GM23338 (cell line): ENCODE measurements around the gene STRN.

Experiments
- CREB1 ChIP-seq: fragments of 250-450 bp; sonication (Bioruptor Pico); IDR thresholded peaks from 2 replicates; pipeline ENCODE4 v1.5.0; 2020; ENCODE audit warnings: low read depth, mild to moderate bottlenecking, moderate library complexity
- ETS1 ChIP-seq: IDR thresholded peaks from 2 replicates; pipeline ENCODE4 v1.6.1; 2016; ENCODE audit warnings: antibody characterized with exemption
- EZH2phosphoT487 ChIP-seq: fragments of 200-600 bp; sonication (generic); IDR thresholded peaks from one replicate; pipeline ENCODE4 v1.8.1; 2018; ENCODE audit warnings: antibody characterized with exemption; ENCODE audit not compliant: unreplicated experiment
- POLR2AphosphoS5 ChIP-seq: IDR thresholded peaks from 2 replicates; pipeline ENCODE4 v1.6.1; 2016; ENCODE audit warnings: antibody characterized with exemption, low read depth
- REST ChIP-seq: IDR thresholded peaks from one replicate; pipeline ENCODE4 v1.6.1; 2018; ENCODE audit warnings: antibody characterized with exemption; ENCODE audit not compliant: unreplicated experiment
- TF ChIP-seq, protein P1 (sequence below), 2 experiments: fragments of 200-600 bp in 1 of 2; sonication (generic) in 1 of 2; conservative IDR thresholded peaks; 2 replicates each; pipeline versions ENCODE4 v1.5.1 to v1.6.1; 2016 to 2017; ENCODE audit warnings: antibody characterized with exemption in 2 of 2, low read depth in 2 of 2, mild to moderate bottlenecking in 2 of 2, moderate library complexity in 1 of 2

DNA sequence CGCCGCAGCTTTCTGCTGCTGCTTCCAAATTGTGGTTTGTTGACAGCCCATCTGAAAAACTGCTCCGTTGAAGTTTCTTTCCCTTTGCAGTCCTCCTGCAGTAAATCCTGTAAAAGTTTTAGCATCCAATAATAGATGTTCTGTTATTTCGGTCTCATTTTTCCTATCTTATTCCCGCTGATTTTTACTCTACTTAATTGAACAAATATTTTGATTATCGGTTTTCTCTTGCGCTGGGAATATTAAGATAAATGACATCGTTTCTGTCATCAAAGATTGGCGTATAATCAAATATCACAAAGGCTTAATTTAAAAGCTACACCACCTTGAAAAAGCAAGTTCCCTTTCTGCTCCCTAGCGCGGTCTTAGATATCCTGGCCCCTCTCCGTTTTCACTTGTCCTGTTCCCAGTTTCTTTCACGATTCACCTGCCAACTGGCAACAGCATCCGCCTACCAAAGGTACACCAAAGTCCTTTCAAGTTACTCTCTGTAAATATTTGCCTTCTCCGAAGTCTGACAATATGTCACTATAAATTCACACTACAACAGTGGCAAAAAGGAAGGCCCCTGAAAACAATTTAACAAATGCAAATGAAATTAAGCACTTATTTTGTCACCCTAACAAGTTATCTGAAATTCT is 1.0 kb upstream of the STRN start:
- TF ChIP-seq EZH2phosphoT487 (no peak), CREB1 (no peak), POLR2AphosphoS5 (no peak), REST (no peak), ETS1 (no peak)
- TF ChIP-seq, protein P1, sequence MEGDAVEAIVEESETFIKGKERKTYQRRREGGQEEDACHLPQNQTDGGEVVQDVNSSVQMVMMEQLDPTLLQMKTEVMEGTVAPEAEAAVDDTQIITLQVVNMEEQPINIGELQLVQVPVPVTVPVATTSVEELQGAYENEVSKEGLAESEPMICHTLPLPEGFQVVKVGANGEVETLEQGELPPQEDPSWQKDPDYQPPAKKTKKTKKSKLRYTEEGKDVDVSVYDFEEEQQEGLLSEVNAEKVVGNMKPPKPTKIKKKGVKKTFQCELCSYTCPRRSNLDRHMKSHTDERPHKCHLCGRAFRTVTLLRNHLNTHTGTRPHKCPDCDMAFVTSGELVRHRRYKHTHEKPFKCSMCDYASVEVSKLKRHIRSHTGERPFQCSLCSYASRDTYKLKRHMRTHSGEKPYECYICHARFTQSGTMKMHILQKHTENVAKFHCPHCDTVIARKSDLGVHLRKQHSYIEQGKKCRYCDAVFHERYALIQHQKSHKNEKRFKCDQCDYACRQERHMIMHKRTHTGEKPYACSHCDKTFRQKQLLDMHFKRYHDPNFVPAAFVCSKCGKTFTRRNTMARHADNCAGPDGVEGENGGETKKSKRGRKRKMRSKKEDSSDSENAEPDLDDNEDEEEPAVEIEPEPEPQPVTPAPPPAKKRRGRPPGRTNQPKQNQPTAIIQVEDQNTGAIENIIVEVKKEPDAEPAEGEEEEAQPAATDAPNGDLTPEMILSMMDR (conservative IDR thresholded peaks at IDR 0.05; ENCODE audit: low read depth in 2 of 2), result no peak
